Measurements from ENCODE around the gene NPTX2. TPM values are rescaled to one million over a fixed set of nuclear protein-coding genes. Genes with fewer than 3 reads are reported as not detected.
A peak's percentile ranks its signal among the peaks of the same experiment; 100 is the strongest.

Gene NPTX2
- total RNA-seq, 1 donor = 1.1 TPM

DNA sequence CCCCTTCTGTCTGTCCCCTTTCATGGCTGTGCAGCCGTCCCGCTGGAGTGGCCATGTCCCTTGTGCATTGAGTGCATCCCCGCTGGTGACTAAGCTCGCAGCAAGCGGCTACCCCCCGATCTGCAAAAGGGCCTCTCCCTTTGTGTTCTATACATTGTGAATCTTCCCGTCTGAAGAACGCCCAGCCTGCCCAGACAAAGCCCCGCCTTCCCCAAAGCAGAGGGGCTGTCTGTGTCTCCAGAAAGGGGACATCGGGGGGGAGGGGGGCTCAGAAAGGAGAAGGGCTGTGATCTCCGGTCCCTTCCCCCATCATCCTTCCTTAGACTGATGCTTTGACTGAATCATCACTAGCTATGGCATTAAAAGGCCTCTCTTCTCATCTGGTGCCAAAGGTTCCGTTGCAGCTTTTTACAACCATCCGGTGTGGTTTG is 11.9 kb downstream of the NPTX2 start:
- no peaks in the 10 kb centered on the region for H3K79me2 ChIP-seq (ENCODE audit: insufficient read depth, low read length)
- peak; percentile 67 for DNase-seq (ENCODE audit: insufficient read length, low spot score, missing footprints)
- H3K4me2 ChIP-seq (ENCODE audit: insufficient read depth, low read length) = no peak overlapping the region
- H3K9me3 ChIP-seq (ENCODE audit: low read depth, low read length) = no peaks in the 10 kb centered on the region
- H3K36me3 ChIP-seq (ENCODE audit: insufficient read depth, low read length) = no peaks in the 10 kb centered on the region
- no peaks in the 10 kb centered on the region for H3K4me1 ChIP-seq (ENCODE audit: insufficient read depth, low read length)
- TF ChIP-seq, protein P1, sequence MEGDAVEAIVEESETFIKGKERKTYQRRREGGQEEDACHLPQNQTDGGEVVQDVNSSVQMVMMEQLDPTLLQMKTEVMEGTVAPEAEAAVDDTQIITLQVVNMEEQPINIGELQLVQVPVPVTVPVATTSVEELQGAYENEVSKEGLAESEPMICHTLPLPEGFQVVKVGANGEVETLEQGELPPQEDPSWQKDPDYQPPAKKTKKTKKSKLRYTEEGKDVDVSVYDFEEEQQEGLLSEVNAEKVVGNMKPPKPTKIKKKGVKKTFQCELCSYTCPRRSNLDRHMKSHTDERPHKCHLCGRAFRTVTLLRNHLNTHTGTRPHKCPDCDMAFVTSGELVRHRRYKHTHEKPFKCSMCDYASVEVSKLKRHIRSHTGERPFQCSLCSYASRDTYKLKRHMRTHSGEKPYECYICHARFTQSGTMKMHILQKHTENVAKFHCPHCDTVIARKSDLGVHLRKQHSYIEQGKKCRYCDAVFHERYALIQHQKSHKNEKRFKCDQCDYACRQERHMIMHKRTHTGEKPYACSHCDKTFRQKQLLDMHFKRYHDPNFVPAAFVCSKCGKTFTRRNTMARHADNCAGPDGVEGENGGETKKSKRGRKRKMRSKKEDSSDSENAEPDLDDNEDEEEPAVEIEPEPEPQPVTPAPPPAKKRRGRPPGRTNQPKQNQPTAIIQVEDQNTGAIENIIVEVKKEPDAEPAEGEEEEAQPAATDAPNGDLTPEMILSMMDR (IDR thresholded peaks at IDR 0.05; ENCODE audit: extremely low read depth, low read depth, low read length) = no peak
- H4K20me1 ChIP-seq (ENCODE audit: insufficient read depth, low read length) = no peaks in the 10 kb centered on the region
- no peaks in the 10 kb centered on the region for H3K27me3 ChIP-seq (ENCODE audit: insufficient read depth, low read length)
- no peak overlapping the region for H2AFZ ChIP-seq (ENCODE audit: low read length)
- no peak overlapping the region for H3K4me3 ChIP-seq (ENCODE audit: insufficient read depth, low read length)
- H3K27ac ChIP-seq (ENCODE audit: low read depth, low read length) = no peak overlapping the region

GRCh38 chr7:98630149-98630548 is 13.1 kb downstream of the NPTX2 start:
- Histone ChIP-seq H3K9me3 (ENCODE audit: low read depth, low read length) (no peaks in the 10 kb centered on the region), H3K4me1 (ENCODE audit: insufficient read depth, low read length) (no peaks in the 10 kb centered on the region), H4K20me1 (ENCODE audit: insufficient read depth, low read length) (no peaks in the 10 kb centered on the region), H3K79me2 (ENCODE audit: insufficient read depth, low read length) (no peaks in the 10 kb centered on the region), H3K4me2 (ENCODE audit: insufficient read depth, low read length) (no peak overlapping the region), H3K36me3 (ENCODE audit: insufficient read depth, low read length) (no peaks in the 10 kb centered on the region), H2AFZ (ENCODE audit: low read length) (no peak overlapping the region), H3K4me3 (ENCODE audit: insufficient read depth, low read length) (no peak overlapping the region), H3K27ac (ENCODE audit: low read depth, low read length) (no peak overlapping the region), H3K27me3 (ENCODE audit: insufficient read depth, low read length) (no peaks in the 10 kb centered on the region)
- TF ChIP-seq, protein P1 (IDR thresholded peaks at IDR 0.05; ENCODE audit: extremely low read depth, low read depth, low read length) = no peak
- no peak for DNase-seq (ENCODE audit: insufficient read length, low spot score, missing footprints)

DNA sequence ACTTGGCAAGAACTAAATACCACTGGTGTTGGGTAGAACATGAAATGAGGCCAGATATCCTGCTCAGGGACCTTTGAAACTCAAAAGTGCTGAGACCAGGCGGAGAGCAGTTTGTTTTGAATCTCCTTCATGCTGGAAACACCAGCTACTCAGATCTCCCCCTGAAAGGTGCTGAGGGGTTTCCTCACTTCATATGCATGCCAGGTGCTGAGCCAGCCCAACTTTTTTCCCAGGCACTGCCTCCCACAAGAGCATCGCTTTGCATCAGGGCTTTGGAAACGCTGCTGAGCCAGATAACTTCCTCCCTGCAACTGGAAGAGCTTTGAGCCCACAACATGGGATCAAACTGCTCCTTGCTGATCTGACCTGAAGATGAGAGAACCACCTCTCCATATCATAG is 13.7 kb downstream of the NPTX2 start:
- Histone ChIP-seq H4K20me1 (ENCODE audit: insufficient read depth, low read length) (no peaks in the 10 kb centered on the region), H3K4me1 (ENCODE audit: insufficient read depth, low read length) (no peaks in the 10 kb centered on the region), H3K9me3 (ENCODE audit: low read depth, low read length) (no peaks in the 10 kb centered on the region), H3K79me2 (ENCODE audit: insufficient read depth, low read length) (no peaks in the 10 kb centered on the region), H2AFZ (ENCODE audit: low read length) (no peak overlapping the region), H3K27me3 (ENCODE audit: insufficient read depth, low read length) (no peaks in the 10 kb centered on the region), H3K4me3 (ENCODE audit: insufficient read depth, low read length) (no peak overlapping the region), H3K36me3 (ENCODE audit: insufficient read depth, low read length) (no peaks in the 10 kb centered on the region), H3K27ac (ENCODE audit: low read depth, low read length) (no peak overlapping the region), H3K4me2 (ENCODE audit: insufficient read depth, low read length) (no peak overlapping the region)
- TF ChIP-seq, protein P1 (IDR thresholded peaks at IDR 0.05; ENCODE audit: extremely low read depth, low read depth, low read length) = no peak
- peak; percentile 19 for DNase-seq (ENCODE audit: insufficient read length, low spot score, missing footprints)

GRCh38 chr7:98638853-98639252 is 21.8 kb downstream of the NPTX2 start:
- Histone ChIP-seq H3K27ac (ENCODE audit: low read depth, low read length) (no peak overlapping the region), H3K36me3 (ENCODE audit: insufficient read depth, low read length) (no peaks in the 10 kb centered on the region), H2AFZ (ENCODE audit: low read length) (no peak overlapping the region), H3K79me2 (ENCODE audit: insufficient read depth, low read length) (no peaks in the 10 kb centered on the region), H3K9me3 (ENCODE audit: low read depth, low read length) (peaks cover 2% of the 10 kb centered on the region), H3K4me2 (ENCODE audit: insufficient read depth, low read length) (no peak overlapping the region), H4K20me1 (ENCODE audit: insufficient read depth, low read length) (no peaks in the 10 kb centered on the region), H3K27me3 (ENCODE audit: insufficient read depth, low read length) (no peaks in the 10 kb centered on the region), H3K4me1 (ENCODE audit: insufficient read depth, low read length) (no peaks in the 10 kb centered on the region), H3K4me3 (ENCODE audit: insufficient read depth, low read length) (no peak overlapping the region)
- TF ChIP-seq, protein P1 (IDR thresholded peaks at IDR 0.05; ENCODE audit: extremely low read depth, low read depth, low read length) = no peak
- no peak for DNase-seq (ENCODE audit: insufficient read length, low spot score, missing footprints)
